ENCODE data around the gene TKFC.

Gene TKFC

GRCh38 chr11:61325649-61326414, 7.2 kb upstream of the TKFC start:
- DNase-seq (ENCODE audit: low spot score): no peak
- no peak for TF ChIP-seq CTCF (IDR thresholded peaks at IDR 0.05; ENCODE audit: extremely low read depth, missing control alignments)

GRCh38 chr11:61327669-61328071, 5.4 kb upstream of the TKFC start:
- DNase-seq (ENCODE audit: low spot score): no peak
- TF ChIP-seq CTCF (IDR thresholded peaks at IDR 0.05; ENCODE audit: extremely low read depth, missing control alignments): no peak

GRCh38 chr11:61328351-61328750, 4.7 kb upstream of the TKFC start:
- TF ChIP-seq CTCF (IDR thresholded peaks at IDR 0.05; ENCODE audit: extremely low read depth, missing control alignments): no peak
- DNase-seq (ENCODE audit: low spot score): no peak

- no peak for TF ChIP-seq CTCF (IDR thresholded peaks at IDR 0.05; ENCODE audit: extremely low read depth, missing control alignments)
- DNase-seq (ENCODE audit: low spot score): no peak
Measured at GRCh38 chr11:61329871-61330270, 3.2 kb upstream of the TKFC start.

GRCh38 chr11:61331651-61332050, 1.4 kb upstream of the TKFC start:
- DNase-seq (ENCODE audit: low spot score): no peak
- no peak for TF ChIP-seq CTCF (IDR thresholded peaks at IDR 0.05; ENCODE audit: extremely low read depth, missing control alignments)

GRCh38 chr11:61332281-61332796, 689 bp upstream of the TKFC start:
- no peak for TF ChIP-seq CTCF (IDR thresholded peaks at IDR 0.05; ENCODE audit: extremely low read depth, missing control alignments)
- no peak for DNase-seq (ENCODE audit: low spot score)

GRCh38 chr11:61333550-61334433, 764 bp downstream of the TKFC start:
- DNase-seq (ENCODE audit: low spot score): no peak
- TF ChIP-seq CTCF (IDR thresholded peaks at IDR 0.05; ENCODE audit: extremely low read depth, missing control alignments): no peak

All from GM20000 (cell line).